GM19438 (cell line): ENCODE measurements around the gene MED22.
A peak's percentile ranks its signal among the peaks of the same experiment; 100 is the strongest.
"Not testable (repeated sequence)": the region's sequence is repeated elsewhere in the genome, so short reads cannot be mapped to it uniquely, and the experiment has no call there.

Experiments used
- ATAC-seq: cut with Tn5 transposase; IDR thresholded peaks from one replicate; pipeline ENCODE4 v1.9.1; 2021; ENCODE audit warnings: low read depth; ENCODE audit not compliant: unreplicated experiment

Gene MED22

GRCh38 chr9:133347985-133348717, at the start of gene MED22, which contains the start of gene RPL7A:
Gene MED22 (minus strand): TSS chr9:133348131. CDS start chr9:133346662, 1,469 bp downstream.
Gene RPL7A (plus strand): TSS chr9:133348218. CDS start chr9:133348244, 26 bp downstream.
- peak; percentile 68 for ATAC-seq

- no peak for ATAC-seq
These were observed 49.4 kb upstream of the MED22 start for GRCh38 chr9:133397370-133397769.

GRCh38 chr9:133396952-133397351, 49.0 kb upstream of the MED22 start:
- ATAC-seq: no peak

GRCh38 chr9:133394687-133395271, 46.8 kb upstream of the MED22 start:
- ATAC-seq: no peak

- ATAC-seq: no peak
These were observed 45.5 kb upstream of the MED22 start for GRCh38 chr9:133393399-133393798.

- ATAC-seq: not testable (repeated sequence)
These were observed 44.4 kb upstream of the MED22 start for GRCh38 chr9:133392308-133392707.

GRCh38 chr9:133391449-133391848, 43.5 kb upstream of the MED22 start:
- not testable (repeated sequence) for ATAC-seq

- ATAC-seq: no peak
These were observed 42.8 kb upstream of the MED22 start for GRCh38 chr9:133390713-133391112.

GRCh38 chr9:133389562-133389961, 41.6 kb upstream of the MED22 start:
- no peak for ATAC-seq

GRCh38 chr9:133389025-133389557, 41.2 kb upstream of the MED22 start:
- ATAC-seq: no peak

GRCh38 chr9:133387680-133388079, 39.7 kb upstream of the MED22 start:
- no peak for ATAC-seq

- ATAC-seq: no peak
These were observed 38.4 kb upstream of the MED22 start for GRCh38 chr9:133386338-133386737.

- ATAC-seq: no peak
These were observed 37.5 kb upstream of the MED22 start for GRCh38 chr9:133385452-133385851.

GRCh38 chr9:133384736-133385321, 36.9 kb upstream of the MED22 start:
- no peak for ATAC-seq

GRCh38 chr9:133383438-133383837, 35.5 kb upstream of the MED22 start:
- ATAC-seq: no peak

- no peak for ATAC-seq
These were observed 34.7 kb upstream of the MED22 start for GRCh38 chr9:133382507-133383141.

GRCh38 chr9:133380734-133381133, 32.8 kb upstream of the MED22 start:
- no peak for ATAC-seq

GRCh38 chr9:133379153-133380086, 31.5 kb upstream of the MED22 start:
- ATAC-seq: no peak

GRCh38 chr9:133378408-133378962, 30.6 kb upstream of the MED22 start:
- ATAC-seq: no peak
